SU-DHL-6 (cell line): ENCODE results near the gene ITGAV.

Source experiments
- CTCF ChIP-seq: fragments of 200-600 bp; sonication (generic); IDR thresholded peaks from one replicate; pipeline ENCODE4 v1.5.1; 2017; ENCODE audit warnings: antibody characterized with exemption, mild to moderate bottlenecking, low read length, moderate library complexity; ENCODE audit not compliant: insufficient read depth, poor library complexity, severe bottlenecking
- EZH2phosphoT487 ChIP-seq: fragments of 200-600 bp; sonication (generic), shearing (Covaris generic); conservative IDR thresholded peaks from 2 replicates; pipeline ENCODE4 v1.6.1; 2018; ENCODE audit warnings: mild to moderate bottlenecking, antibody characterized with exemption, low read length, moderate library complexity, mixed read lengths

GRCh38 chr2:186709529-186710450 is 119.9 kb downstream of the ITGAV start:
- no peak for TF ChIP-seq CTCF
- TF ChIP-seq EZH2phosphoT487: no peak
